VCaP (cell line): Measurements from ENCODE around the gene NEBL.

ENCODE experiments used
- H3K27ac ChIP-seq: fragments of 450-650 bp; 2 replicates; pipeline ENCODE4 v1.5.1; 2017
- TF ChIP-seq, protein P1 (sequence below): fragments of 450-650 bp; conservative IDR thresholded peaks from 2 replicates; pipeline ENCODE4 v1.5.1; 2017; ENCODE audit warnings: mild to moderate bottlenecking, moderate library complexity

NEBL gene

DNA sequence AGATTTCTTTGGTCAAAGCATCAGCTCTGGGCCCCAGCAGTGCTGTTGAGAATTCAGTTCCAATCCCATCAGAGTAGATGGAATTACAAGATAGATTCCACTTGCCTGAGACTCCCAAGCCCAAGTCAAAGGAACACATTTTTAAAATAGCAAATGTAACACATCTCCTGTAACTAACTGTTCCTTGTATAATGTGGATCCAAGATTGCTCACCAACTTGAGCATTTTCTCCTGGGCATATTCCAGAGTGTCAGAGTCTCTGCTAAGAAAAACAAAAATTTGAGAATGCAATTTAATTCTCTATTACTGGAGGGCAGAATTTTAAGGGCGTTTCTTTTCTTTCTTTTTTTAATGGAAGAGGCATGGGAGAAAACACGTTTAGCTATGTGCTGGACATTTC, 136.7 kb downstream of the NEBL start:
- H3K27ac ChIP-seq: no peak overlapping the region
- TF ChIP-seq, protein P1, sequence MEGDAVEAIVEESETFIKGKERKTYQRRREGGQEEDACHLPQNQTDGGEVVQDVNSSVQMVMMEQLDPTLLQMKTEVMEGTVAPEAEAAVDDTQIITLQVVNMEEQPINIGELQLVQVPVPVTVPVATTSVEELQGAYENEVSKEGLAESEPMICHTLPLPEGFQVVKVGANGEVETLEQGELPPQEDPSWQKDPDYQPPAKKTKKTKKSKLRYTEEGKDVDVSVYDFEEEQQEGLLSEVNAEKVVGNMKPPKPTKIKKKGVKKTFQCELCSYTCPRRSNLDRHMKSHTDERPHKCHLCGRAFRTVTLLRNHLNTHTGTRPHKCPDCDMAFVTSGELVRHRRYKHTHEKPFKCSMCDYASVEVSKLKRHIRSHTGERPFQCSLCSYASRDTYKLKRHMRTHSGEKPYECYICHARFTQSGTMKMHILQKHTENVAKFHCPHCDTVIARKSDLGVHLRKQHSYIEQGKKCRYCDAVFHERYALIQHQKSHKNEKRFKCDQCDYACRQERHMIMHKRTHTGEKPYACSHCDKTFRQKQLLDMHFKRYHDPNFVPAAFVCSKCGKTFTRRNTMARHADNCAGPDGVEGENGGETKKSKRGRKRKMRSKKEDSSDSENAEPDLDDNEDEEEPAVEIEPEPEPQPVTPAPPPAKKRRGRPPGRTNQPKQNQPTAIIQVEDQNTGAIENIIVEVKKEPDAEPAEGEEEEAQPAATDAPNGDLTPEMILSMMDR: no peak

DNA sequence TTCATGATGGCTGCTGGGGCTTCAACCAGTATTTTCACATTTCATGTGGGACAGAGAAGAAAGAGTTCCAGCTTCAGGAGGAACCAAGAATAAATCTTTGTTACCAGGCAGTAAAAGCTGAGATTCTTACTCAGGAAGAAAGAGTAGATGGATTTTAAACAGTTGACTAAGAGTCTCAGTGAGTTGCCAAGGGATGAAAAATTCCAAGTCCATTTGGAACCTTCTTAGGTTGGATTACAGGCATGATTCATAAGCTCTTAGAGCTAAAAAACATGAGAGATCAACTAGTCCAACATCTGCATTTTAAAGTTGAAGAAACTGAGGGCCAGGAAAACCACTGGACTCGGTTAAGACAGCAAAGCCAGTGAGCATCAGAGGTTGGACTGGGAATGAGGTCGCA, 148.6 kb downstream of the NEBL start:
- no peak overlapping the region for H3K27ac ChIP-seq
- TF ChIP-seq, protein P1: no peak

DNA sequence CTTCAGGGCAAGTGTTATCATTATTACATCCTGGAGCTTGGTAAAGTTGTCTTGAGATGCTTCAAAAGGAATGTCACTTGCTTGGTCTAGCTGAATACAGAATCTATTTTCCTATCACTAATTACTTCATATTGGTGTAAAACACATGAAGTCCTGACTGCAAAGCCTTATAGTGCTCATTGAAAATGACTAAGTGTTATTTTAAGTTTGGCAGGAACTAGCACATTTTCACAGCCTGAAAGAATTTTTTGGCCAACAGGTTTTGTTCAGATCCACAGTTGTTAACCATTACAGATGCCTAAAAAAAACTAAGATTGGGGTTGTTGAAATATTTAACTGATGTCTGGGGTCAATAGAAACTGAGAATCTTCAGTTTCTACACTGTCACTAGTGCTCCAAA, 149.3 kb downstream of the NEBL start:
- TF ChIP-seq, protein P1: no peak
- no peak overlapping the region for H3K27ac ChIP-seq

DNA sequence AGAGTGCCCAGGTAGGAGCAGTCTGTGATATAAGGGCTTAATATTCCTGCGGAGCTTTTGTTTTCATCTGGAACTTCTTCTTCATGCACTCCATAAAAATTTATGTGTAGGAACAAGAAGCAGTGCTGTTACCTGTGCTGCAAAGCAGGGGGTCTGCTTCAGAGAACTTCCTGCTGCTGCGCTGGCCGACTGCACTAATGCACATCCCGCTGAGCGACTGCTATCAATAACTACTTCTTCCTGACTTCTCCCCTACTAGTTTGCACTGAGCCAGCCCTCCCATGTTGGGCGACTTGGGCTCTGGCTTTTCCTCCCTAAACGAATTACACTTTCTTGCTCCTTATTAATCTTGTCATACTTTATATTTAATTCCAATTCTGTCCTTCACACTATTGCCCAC, 150.3 kb downstream of the NEBL start:
- H3K27ac ChIP-seq: no peak overlapping the region
- TF ChIP-seq, protein P1: no peak

DNA sequence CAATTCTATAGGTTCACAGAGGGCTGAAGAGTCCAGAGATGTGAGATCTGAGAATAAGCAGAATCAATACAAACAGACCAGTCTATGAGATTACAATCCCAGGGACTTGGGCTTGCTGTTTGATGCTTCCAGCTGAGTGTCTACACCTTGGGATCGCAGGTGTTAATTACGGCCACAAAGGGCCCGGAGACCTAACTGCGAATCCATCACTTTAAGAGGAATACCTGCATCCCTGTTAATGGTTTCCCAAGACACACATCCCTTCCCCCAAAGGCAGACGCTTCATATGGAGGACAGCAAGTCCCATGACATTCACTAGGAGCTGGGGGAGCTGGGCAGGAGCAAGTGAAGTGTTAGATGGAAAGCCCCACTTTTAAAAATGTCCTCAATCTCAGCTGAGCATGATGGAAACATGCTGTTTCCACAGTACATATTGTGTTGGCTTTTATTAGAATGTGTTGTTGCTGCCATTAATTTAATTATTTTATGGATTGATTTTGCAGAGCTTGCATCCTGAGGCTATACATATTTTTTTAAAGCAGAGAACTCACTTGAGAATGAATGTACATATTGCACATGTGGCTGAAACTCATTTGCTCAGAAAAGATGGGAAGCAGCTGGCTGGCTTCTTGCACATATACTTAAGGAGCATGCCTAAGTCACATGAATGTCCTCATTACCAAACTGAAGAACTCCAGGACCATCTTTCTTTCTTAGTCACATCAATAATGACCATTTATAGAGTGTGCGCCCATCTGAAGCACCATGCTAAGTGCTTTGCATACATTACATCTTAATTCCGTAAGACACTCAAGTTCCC, 151.3 kb downstream of the NEBL start:
- H3K27ac ChIP-seq: no peak overlapping the region
- TF ChIP-seq, protein P1: no peak

DNA sequence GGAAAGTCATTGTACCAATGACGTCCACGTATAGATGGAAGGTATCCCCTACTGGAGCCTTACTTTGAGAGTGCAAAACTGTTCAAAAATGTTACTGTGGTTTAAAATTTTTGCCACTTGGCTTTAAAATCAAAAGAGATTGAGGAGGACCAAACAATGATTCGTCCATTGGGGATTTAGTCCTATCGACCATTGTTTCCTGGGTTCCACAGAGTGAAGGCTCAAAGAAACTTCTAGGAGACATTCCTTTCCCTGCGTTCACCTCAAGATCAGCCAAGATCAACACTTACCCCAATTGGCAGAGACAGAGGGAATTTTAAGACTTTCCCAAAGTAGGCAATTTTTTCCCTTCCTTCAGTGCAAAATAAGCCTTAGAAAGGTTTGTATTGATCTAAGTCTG, 152.3 kb downstream of the NEBL start:
- TF ChIP-seq, protein P1: no peak
- H3K27ac ChIP-seq: no peak overlapping the region

DNA sequence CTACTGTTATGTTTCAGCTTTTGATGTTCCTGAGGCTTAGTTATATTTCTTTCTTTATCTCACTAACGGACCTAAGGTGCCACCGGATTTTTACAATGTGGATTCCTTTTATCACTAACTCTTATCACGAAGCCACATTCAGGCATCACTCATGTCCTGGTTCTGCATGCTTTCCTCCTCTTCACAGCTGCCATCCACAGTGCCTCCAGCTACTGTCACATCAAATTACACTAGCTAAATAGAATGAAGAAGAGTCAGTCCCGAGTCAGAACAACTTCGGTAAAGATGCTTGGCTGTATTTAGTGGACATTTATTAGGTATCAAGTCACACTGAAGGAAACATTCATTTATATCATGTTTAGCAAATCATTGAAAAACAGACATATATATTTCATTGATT, 153.2 kb downstream of the NEBL start:
- no peak overlapping the region for H3K27ac ChIP-seq
- TF ChIP-seq, protein P1: no peak
